Prostate gland (tissue), 2 donors: ENCODE data around the gene RAD17. TPM values are rescaled to one million over a fixed set of nuclear protein-coding genes. Genes with fewer than 3 reads are reported as not detected.
"Not testable (repeated sequence)": the region's sequence is repeated elsewhere in the genome, so short reads cannot be mapped to it uniquely, and the experiment has no call there.

Experiments
- DNase-seq: peaks from one replicate; pipeline ENCODE4 v3.0.0-alpha.2; 2019; ENCODE audit warnings: low spot score
- H3K27ac ChIP-seq, 2 donors: fragments of 200-600 bp; sonication (generic); 2 replicates each; pipeline ENCODE4 v1.5.1; 2017 to 2019
- H3K27me3 ChIP-seq: fragments of 200-600 bp; sonication (generic); replicated peaks from 2 replicates; pipeline ENCODE4 v1.5.1; 2019; ENCODE audit not compliant: insufficient read depth
- H3K36me3 ChIP-seq, 2 donors: fragments of 200-600 bp; sonication (generic); 1 replicate in 1 of 2; 2 replicates in 1 of 2; pipeline versions ENCODE4 v1.5.1 to v1.8.1; 2017 to 2019
- H3K4me1 ChIP-seq: fragments of 200-600 bp; sonication (generic); replicated peaks from 2 replicates; pipeline ENCODE4 v1.5.1; 2019
- H3K4me3 ChIP-seq, 2 donors: fragments of 200-600 bp; sonication (generic); 2 replicates each; pipeline ENCODE4 v1.5.1; 2017 to 2019
- H3K9me3 ChIP-seq: fragments of 200-600 bp; sonication (generic); 2 replicates; pipeline ENCODE4 v1.5.1; 2017
- POLR2A ChIP-seq: fragments of 450-650 bp; IDR thresholded peaks from one replicate; pipeline ENCODE4 v1.6.1; 2016; ENCODE audit warnings: antibody characterized with exemption, mild to moderate bottlenecking
- POLR2AphosphoS5 ChIP-seq: sonication (generic); formaldehyde crosslinking; IDR thresholded peaks from one replicate; pipeline ENCODE4 v1.6.1; 2017; ENCODE audit warnings: antibody characterized with exemption
- WGBS: methylation state at CpG from one replicate; pipeline ENCODE4 v1.1.5; 2018; 5-methylcytosine and 5-hydroxymethylcytosine counted together
- intact Hi-C: fragments of 100-400 bp; cut with DNase I; formaldehyde crosslinking; loops from one replicate; pipeline ENCODE4 v1.14.2; 2022
- total RNA-seq, 2 donors: library from RNA; depleted of rRNA; stranded (reverse); fragments of >200 nt; gene quantifications; one replicate each; pipeline ENCODE4 v1.1.0, GENCODE V29; 2016
- TF ChIP-seq, protein P1 (sequence below), 4 experiments: fragments of 200-600 bp in 2 of 4; fragments of 450-650 bp in 2 of 4; sonication (generic) in 2 of 4; IDR thresholded peaks; 1 replicate in 3 of 4; 2 replicates in 1 of 4; pipeline ENCODE4 v1.5.1; 2016 to 2019; ENCODE audit warnings: antibody characterized with exemption in 4 of 4, mild to moderate bottlenecking in 2 of 4, moderate library complexity in 2 of 4

RAD17 gene
- total RNA-seq, 2 donors from 2014 or later: 28.8 to 29.5 TPM

DNA sequence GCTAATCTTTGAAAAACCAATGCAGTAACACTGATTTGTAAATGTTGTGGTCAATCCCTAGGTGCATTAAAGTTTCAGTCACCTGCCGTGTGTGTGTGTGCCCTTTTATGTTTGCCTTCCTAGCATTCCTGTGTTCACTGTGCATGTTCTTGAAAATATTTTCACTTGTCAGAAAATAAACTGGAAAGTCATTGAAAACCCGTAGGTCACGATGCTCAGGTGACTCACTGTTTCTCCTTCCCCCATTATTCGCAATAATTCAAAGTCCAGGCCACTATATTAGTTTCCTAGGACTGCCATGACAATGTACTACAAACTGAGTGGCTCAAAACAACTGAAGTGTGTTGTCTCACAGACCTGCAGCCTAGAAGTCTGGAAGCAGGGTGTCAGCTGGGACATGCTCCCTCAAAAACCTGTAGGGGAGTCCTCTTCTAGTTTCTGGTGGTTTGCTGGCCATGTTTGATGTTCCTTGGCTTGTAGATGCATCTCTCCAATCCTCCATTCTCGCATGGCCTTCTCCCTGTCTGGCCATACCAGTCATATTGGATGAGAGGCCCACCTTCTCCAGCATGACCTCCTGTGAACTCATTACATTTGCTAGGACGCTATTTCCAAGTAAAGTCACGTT lies 74.6 kb downstream of the RAD17 start:
- no peak overlapping the region for H3K4me3 ChIP-seq
- H3K36me3 ChIP-seq: no peaks in the 10 kb centered on the region
- TF ChIP-seq POLR2A (no peak), POLR2AphosphoS5 (no peak)
- TF ChIP-seq, protein P1, sequence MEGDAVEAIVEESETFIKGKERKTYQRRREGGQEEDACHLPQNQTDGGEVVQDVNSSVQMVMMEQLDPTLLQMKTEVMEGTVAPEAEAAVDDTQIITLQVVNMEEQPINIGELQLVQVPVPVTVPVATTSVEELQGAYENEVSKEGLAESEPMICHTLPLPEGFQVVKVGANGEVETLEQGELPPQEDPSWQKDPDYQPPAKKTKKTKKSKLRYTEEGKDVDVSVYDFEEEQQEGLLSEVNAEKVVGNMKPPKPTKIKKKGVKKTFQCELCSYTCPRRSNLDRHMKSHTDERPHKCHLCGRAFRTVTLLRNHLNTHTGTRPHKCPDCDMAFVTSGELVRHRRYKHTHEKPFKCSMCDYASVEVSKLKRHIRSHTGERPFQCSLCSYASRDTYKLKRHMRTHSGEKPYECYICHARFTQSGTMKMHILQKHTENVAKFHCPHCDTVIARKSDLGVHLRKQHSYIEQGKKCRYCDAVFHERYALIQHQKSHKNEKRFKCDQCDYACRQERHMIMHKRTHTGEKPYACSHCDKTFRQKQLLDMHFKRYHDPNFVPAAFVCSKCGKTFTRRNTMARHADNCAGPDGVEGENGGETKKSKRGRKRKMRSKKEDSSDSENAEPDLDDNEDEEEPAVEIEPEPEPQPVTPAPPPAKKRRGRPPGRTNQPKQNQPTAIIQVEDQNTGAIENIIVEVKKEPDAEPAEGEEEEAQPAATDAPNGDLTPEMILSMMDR (IDR thresholded peaks at IDR 0.05): no peak
- no peak for DNase-seq
- H3K27ac ChIP-seq: no peak overlapping the region
- H3K9me3 ChIP-seq: no peaks in the 10 kb centered on the region
- H3K4me1 ChIP-seq: no peaks in the 10 kb centered on the region
- WGBS: 93% methylated on average over 7 of the region's 7 CpGs
- intact Hi-C loops: no loop called here
- no peaks in the 10 kb centered on the region for H3K27me3 ChIP-seq

DNA sequence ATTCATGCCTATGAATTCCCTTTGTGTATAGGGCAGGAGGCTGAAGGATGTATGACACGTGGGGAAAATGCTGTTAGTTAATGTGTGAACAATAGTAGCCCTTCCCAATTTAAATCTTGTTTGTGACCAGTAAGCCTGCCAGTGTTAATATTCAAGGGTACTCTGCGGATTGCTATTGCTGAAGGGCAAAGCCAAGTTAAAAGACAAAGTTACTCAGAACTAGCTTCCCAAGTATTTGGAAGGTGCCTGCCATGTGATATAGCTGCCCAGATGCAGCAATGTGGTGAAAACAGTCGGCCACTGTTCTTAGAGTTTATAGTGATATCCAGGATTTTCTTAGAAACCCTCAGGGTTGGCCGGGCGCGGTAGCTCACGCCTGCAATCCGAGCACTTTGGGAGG lies 79.9 kb downstream of the RAD17 start:
- 89% methylated on average over 8 of the region's 8 CpGs for WGBS
- no peaks in the 10 kb centered on the region for H3K36me3 ChIP-seq

DNA sequence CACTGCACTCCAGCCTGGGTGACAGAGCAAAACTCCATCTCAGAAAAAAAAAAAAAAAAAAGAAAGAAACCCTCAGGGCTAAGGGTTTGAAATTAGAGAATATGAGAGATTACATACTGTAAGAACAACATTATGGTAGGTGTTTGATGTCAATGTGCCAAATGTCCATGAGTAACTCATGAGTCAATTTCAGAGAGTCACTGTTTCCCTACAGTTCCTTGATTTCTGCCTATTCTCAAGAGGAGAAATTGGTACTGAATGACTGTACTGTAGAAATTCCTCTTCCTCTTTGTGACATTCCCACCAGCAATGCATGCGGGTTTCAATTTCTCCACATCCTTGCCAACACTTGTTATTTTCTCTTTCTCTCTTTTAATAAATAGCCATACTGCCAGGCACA lies 80.5 kb downstream of the RAD17 start:
- H3K9me3 ChIP-seq: no peaks in the 10 kb centered on the region
- no peaks in the 10 kb centered on the region for H3K4me1 ChIP-seq
- intact Hi-C loops: no loop called here
- H3K27me3 ChIP-seq: no peaks in the 10 kb centered on the region
- H3K27ac ChIP-seq: no peak overlapping the region
- H3K4me3 ChIP-seq: no peak overlapping the region
- no peak for DNase-seq
- 100% methylated on average over 1 of the region's 1 CpG for WGBS
- H3K36me3 ChIP-seq: no peaks in the 10 kb centered on the region
- TF ChIP-seq POLR2A (no peak), POLR2AphosphoS5 (no peak)
- TF ChIP-seq, protein P1 (IDR thresholded peaks at IDR 0.05): no peak

More for the DNA sequence above, 79.9 kb downstream of the RAD17 start:
- no peak overlapping the region for H3K27ac ChIP-seq
- no peaks in the 10 kb centered on the region for H3K27me3 ChIP-seq
- H3K4me3 ChIP-seq: no peak overlapping the region
- no peaks in the 10 kb centered on the region for H3K9me3 ChIP-seq
- H3K4me1 ChIP-seq: no peaks in the 10 kb centered on the region
- TF ChIP-seq POLR2A: no peak
- TF ChIP-seq POLR2AphosphoS5: no peak
- TF ChIP-seq, protein P1 (IDR thresholded peaks at IDR 0.05): no peak
- intact Hi-C loops: no loop called here
- no peak for DNase-seq

DNA sequence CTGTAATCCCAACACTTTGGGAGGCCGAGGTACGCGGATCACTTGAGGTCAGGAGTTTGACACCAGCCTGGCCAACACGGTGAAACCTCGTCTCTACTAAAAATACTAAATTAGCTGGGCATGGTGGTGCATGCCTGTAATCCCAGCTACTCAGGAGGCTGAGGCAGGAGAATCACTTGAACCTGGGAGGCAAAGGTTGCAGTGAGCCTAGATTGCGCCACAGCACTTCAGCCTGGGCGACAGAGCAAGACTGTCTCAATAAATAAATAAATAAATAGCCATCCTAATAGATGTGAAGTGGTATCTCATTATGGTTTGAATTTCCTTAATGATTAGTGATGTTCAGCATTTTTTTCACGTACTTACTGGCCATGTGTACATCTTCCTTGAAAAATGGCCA lies 80.9 kb downstream of the RAD17 start:
- 92% methylated on average over 8 of the region's 8 CpGs for WGBS
- H3K4me3 ChIP-seq, DNase-seq, H3K9me3 ChIP-seq, H3K27me3 ChIP-seq, intact Hi-C loops, H3K36me3 ChIP-seq, H3K27ac ChIP-seq, H3K4me1 ChIP-seq: not testable (repeated sequence)

DNA sequence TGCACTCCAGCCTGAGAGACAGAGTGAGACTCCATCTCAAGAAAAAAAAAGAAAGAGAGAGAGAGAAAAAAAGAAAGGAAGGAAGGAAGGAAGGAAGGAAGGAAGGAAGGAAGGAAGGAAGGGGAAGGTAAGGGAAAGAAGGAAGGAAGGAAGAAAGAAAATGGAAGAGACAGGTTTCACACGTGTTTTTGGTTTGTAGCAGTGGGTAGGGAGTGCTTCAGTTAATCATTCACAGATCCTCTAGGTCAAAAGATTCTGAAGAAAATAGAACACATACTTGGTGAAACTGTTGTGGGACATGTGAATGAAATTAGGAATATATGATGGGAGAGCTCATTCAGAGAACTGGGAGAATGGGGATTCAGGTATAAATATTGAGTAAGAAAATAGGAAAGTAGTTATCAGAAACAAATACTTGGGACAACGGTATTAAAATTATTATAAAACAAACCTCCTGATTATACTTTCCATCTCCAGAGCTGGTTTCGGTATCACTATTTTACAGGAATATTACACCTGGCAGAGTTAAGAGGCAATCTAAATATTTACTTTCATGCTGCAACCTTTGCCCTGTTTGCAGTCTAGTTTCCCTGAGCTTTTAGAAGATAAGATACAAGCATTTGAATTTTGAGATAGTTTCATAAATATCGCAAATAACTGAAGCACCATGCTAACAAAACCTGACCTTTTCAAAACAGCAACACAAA lies 82.5 kb downstream of the RAD17 start:
- H3K9me3 ChIP-seq: no peaks in the 10 kb centered on the region
- 53% methylated on average over 4 of the region's 4 CpGs for WGBS
- H3K4me3 ChIP-seq: no peak overlapping the region
- TF ChIP-seq POLR2A: no peak
- no peak for TF ChIP-seq POLR2AphosphoS5
- TF ChIP-seq, protein P1 (IDR thresholded peaks at IDR 0.05): no peak
- H3K36me3 ChIP-seq: no peaks in the 10 kb centered on the region
- no peak for DNase-seq
- no peaks in the 10 kb centered on the region for H3K4me1 ChIP-seq
- no peak overlapping the region for H3K27ac ChIP-seq
- intact Hi-C loops: no loop called here
- no peaks in the 10 kb centered on the region for H3K27me3 ChIP-seq

DNA sequence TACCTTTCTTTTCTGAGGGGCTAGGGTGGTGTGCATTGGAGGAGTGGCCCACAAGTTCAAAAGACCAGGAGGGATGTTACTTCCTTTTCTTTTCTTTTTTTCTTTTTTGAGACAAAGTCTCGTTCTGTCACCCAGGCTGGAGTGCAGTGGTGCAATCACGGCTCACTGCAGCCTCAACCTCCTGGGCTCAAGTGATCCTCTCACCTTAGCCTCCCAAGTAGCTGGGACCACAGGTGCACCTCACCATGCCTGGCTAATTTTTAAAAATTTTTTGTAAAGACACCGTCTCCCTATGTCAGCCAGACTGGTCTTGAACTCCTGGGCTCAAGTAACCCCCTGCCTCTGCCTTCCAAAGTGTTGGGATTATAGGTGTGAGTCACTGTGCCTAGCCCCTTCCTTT lies 83.9 kb downstream of the RAD17 start:
- intact Hi-C loops, H3K4me1 ChIP-seq, H3K36me3 ChIP-seq, H3K9me3 ChIP-seq, H3K27me3 ChIP-seq, H3K27ac ChIP-seq, DNase-seq, H3K4me3 ChIP-seq: not testable (repeated sequence)
- 93% methylated on average over 3 of the region's 3 CpGs for whole genome bisulfite sequencing
